GM23338 (cell line): ENCODE results near the gene CACNB4. TPM values are rescaled to one million over a fixed set of nuclear protein-coding genes. Genes with fewer than 3 reads are reported as not detected.

Source experiments
- ATAC-seq: fragments of 200-7000 bp; cut with Tn5 transposase; 3 replicates; pipeline ENCODE4 v1.9.1; 2020
- DNase-seq: peaks from one replicate; pipeline ENCODE4 v3.0.0-alpha.2; 2015; ENCODE audit warnings: low spot score
- H2AFZ ChIP-seq: fragments of 200-600 bp; sonication (generic); 2 replicates; pipeline ENCODE4 v1.8.0; 2016; ENCODE audit warnings: antibody characterized with exemption, mild to moderate bottlenecking, moderate library complexity
- H3F3A ChIP-seq: fragments of 200-600 bp; sonication (generic); replicated peaks from 2 replicates; pipeline ENCODE4 v1.8.0; 2017; ENCODE audit warnings: antibody characterized with exemption, mixed run types, low read depth
- H3K27ac ChIP-seq: fragments of 200-600 bp; sonication (generic); 2 replicates; pipeline ENCODE4 v1.6.1; 2016; ENCODE audit warnings: low read depth
- H3K27me3 ChIP-seq: fragments of 200-600 bp; sonication (generic); 2 replicates; pipeline ENCODE4 v1.8.0; 2016; ENCODE audit warnings: mild to moderate bottlenecking, mixed run types, moderate library complexity; ENCODE audit not compliant: insufficient read depth
- H3K36me3 ChIP-seq: fragments of 200-600 bp; sonication (generic); 2 replicates; pipeline ENCODE4 v1.8.0; 2016; ENCODE audit warnings: mild to moderate bottlenecking; ENCODE audit not compliant: insufficient read depth
- H3K4me1 ChIP-seq: fragments of 200-600 bp; sonication (generic); 2 replicates; pipeline ENCODE4 v1.8.0; 2016; ENCODE audit warnings: mild to moderate bottlenecking, moderate library complexity; ENCODE audit not compliant: insufficient read depth
- H3K4me2 ChIP-seq: fragments of 200-600 bp; sonication (generic); 2 replicates; pipeline ENCODE4 v1.7.1; 2017; ENCODE audit warnings: mixed run types
- H3K4me3 ChIP-seq: fragments of 200-600 bp; sonication (generic); 2 replicates; pipeline ENCODE4 v1.6.1; 2016; ENCODE audit warnings: mixed run types
- H3K79me2 ChIP-seq: fragments of 200-600 bp; sonication (generic); replicated peaks from 2 replicates; pipeline ENCODE4 v1.8.0; 2017; ENCODE audit warnings: mild to moderate bottlenecking; ENCODE audit not compliant: insufficient read depth
- H3K9me2 ChIP-seq: fragments of 200-600 bp; sonication (generic); 2 replicates; pipeline ENCODE4 v1.8.0; 2017; ENCODE audit not compliant: insufficient read depth
- H4K20me1 ChIP-seq: fragments of 200-600 bp; sonication (generic); replicated peaks from 2 replicates; pipeline ENCODE4 v1.8.0; 2017; ENCODE audit warnings: mild to moderate bottlenecking; ENCODE audit not compliant: insufficient read depth
- H3K27ac Mint-ChIP-seq: 2 replicates; pipeline ENCODE4 v1.8.0; 2020; ENCODE audit warnings: inconsistent platforms, mild to moderate bottlenecking, moderate library complexity, mixed read lengths
- H3K27me3 Mint-ChIP-seq: 3 replicates; pipeline ENCODE4 v1.8.0; 2022; ENCODE audit warnings: low read depth, mild to moderate bottlenecking, moderate library complexity, mixed read lengths, inconsistent platforms; ENCODE audit not compliant: insufficient read depth, poor library complexity
- H3K36me3 Mint-ChIP-seq: 3 replicates; pipeline ENCODE4 v1.8.0; 2021; ENCODE audit warnings: low read depth, mild to moderate bottlenecking, inconsistent platforms, moderate library complexity, mixed read lengths
- H3K4me1 Mint-ChIP-seq: 3 replicates; pipeline ENCODE4 v1.8.0; 2020; ENCODE audit warnings: mild to moderate bottlenecking, inconsistent platforms, mixed read lengths
- H3K4me3 Mint-ChIP-seq: 3 replicates; pipeline ENCODE4 v1.8.0; 2021; ENCODE audit warnings: moderate library complexity, mild to moderate bottlenecking, inconsistent platforms, mixed read lengths
- H3K9me3 Mint-ChIP-seq: 3 replicates; pipeline ENCODE4 v1.8.0; 2020; ENCODE audit warnings: moderate library complexity, mild to moderate bottlenecking, inconsistent platforms, mixed read lengths
- CREB1 ChIP-seq: fragments of 250-450 bp; sonication (Bioruptor Pico); IDR thresholded peaks from 2 replicates; pipeline ENCODE4 v1.5.0; 2020; ENCODE audit warnings: low read depth, mild to moderate bottlenecking, moderate library complexity
- CTCF ChIP-seq, 2 experiments: fragments of 200-600 bp in 1 of 2; sonication (generic) in 1 of 2; conservative IDR thresholded peaks; 2 replicates each; pipeline versions ENCODE4 v1.5.1 to v1.6.1; 2016 to 2017; ENCODE audit warnings: antibody characterized with exemption in 2 of 2, low read depth in 2 of 2, mild to moderate bottlenecking in 2 of 2, moderate library complexity in 1 of 2
- ETS1 ChIP-seq: IDR thresholded peaks from 2 replicates; pipeline ENCODE4 v1.6.1; 2016; ENCODE audit warnings: antibody characterized with exemption
- EZH2 ChIP-seq: fragments of 200-600 bp; sonication (generic); IDR thresholded peaks from one replicate; pipeline ENCODE4 v1.8.0; 2017; ENCODE audit warnings: antibody characterized with exemption, mild to moderate bottlenecking, low read depth; ENCODE audit not compliant: unreplicated experiment
- EZH2phosphoT487 ChIP-seq: fragments of 200-600 bp; sonication (generic); IDR thresholded peaks from one replicate; pipeline ENCODE4 v1.8.1; 2018; ENCODE audit warnings: antibody characterized with exemption; ENCODE audit not compliant: unreplicated experiment
- JUNB ChIP-seq: IDR thresholded peaks from one replicate; pipeline ENCODE4 v1.6.1; 2016; ENCODE audit warnings: antibody characterized with exemption; ENCODE audit not compliant: unreplicated experiment
- NANOG ChIP-seq: IDR thresholded peaks from 2 replicates; pipeline ENCODE4 v1.6.1; 2016; ENCODE audit warnings: antibody characterized with exemption, borderline replicate concordance
- REST ChIP-seq: IDR thresholded peaks from one replicate; pipeline ENCODE4 v1.6.1; 2018; ENCODE audit warnings: antibody characterized with exemption; ENCODE audit not compliant: unreplicated experiment
- STAT1 ChIP-seq: IDR thresholded peaks from one replicate; pipeline ENCODE4 v1.6.1; 2016; ENCODE audit warnings: antibody characterized with exemption; ENCODE audit not compliant: unreplicated experiment
- ZNF114 ChIP-seq: fragments of 250-450 bp; sonication (Bioruptor Pico); IDR thresholded peaks from 2 replicates; pipeline ENCODE4 v1.5.0; 2020; ENCODE audit warnings: mild to moderate bottlenecking, moderate library complexity
- polyA plus RNA-seq: library from polyadenylated mRNA; unstranded; fragments of >200 nt; fragmentation: Nextera tagmentation; extraction: Ambion mirVana; gene quantifications from 2 replicates; pipeline ENCODE4 v1.2.1, GENCODE V29; 2016
- total RNA-seq: library from RNA; depleted of rRNA; stranded (reverse); fragments of >200 nt; shearing (Covaris generic); gene quantifications from 2 replicates; pipeline ENCODE4 v1.2.3, GENCODE V29; 2014

Gene CACNB4
- total and polyA plus RNA-seq, 2 experiments from 2014 or later = 4.0 to 9.8 TPM

GRCh38 chr2:151828143-151828889 is 270.5 kb downstream of the CACNB4 start, which contains the start of gene ARL5A (continued):
- TF ChIP-seq CTCF (conservative IDR thresholded peaks at IDR 0.05; ENCODE audit: low read depth in 2 of 2) = no peak
- no peak for TF ChIP-seq ZNF114
- no peak for TF ChIP-seq NANOG
- TF ChIP-seq EZH2 = no peak

- Mint-ChIP-seq H3K36me3 (no peaks in the 10 kb centered on the region), H3K4me3 (peak overlapping the region; percentile 78), H3K27me3 (peaks cover 2% of the 10 kb centered on the region), H3K9me3 (no peaks in the 10 kb centered on the region), H3K27ac (peak overlapping the region; percentile 95), H3K4me1 (peaks cover 57% of the 10 kb centered on the region)
- Histone ChIP-seq H3F3A (no peaks in the 10 kb centered on the region), H3K79me2 (peaks cover 54% of the 10 kb centered on the region), H3K36me3 (no peaks in the 10 kb centered on the region), H3K9me2 (no peaks in the 10 kb centered on the region), H4K20me1 (peaks cover 27% of the 10 kb centered on the region; the same call in 1 of the 2 replicates), H3K4me1 (peaks cover 49% of the 10 kb centered on the region), H2AFZ (peak overlapping the region; percentile 66; the same call in 1 of the 2 replicates), H3K4me3 (peak overlapping the region; percentile 86), H3K27ac (0 out of 2 replicates have a peak overlapping the region, but pooled peaks have one; percentile 32), H3K27me3 (no peaks in the 10 kb centered on the region), H3K4me2 (peak overlapping the region; percentile 89)
- DNase-seq (peak; percentile 66), ATAC-seq (peak; percentile 56)
- TF ChIP-seq ZNF114 (no peak; the same call in 1 of the 2 replicates), EZH2phosphoT487 (no peak), CREB1 (CRISPR knock-in tag) (no peak), STAT1 (no peak), REST (no peak), JUNB (no peak), ETS1 (no peak)
Observed at GRCh38 chr2:151827564-151828142, 271.2 kb downstream of the CACNB4 start.
